GM19043 (cell line): ENCODE measurements around the gene TFAP2E.

Source experiments
- ATAC-seq: cut with Tn5 transposase; IDR thresholded peaks from one replicate; pipeline ENCODE4 v1.9.1; 2021; ENCODE audit warnings: low read depth; ENCODE audit not compliant: unreplicated experiment

Gene TFAP2E

DNA sequence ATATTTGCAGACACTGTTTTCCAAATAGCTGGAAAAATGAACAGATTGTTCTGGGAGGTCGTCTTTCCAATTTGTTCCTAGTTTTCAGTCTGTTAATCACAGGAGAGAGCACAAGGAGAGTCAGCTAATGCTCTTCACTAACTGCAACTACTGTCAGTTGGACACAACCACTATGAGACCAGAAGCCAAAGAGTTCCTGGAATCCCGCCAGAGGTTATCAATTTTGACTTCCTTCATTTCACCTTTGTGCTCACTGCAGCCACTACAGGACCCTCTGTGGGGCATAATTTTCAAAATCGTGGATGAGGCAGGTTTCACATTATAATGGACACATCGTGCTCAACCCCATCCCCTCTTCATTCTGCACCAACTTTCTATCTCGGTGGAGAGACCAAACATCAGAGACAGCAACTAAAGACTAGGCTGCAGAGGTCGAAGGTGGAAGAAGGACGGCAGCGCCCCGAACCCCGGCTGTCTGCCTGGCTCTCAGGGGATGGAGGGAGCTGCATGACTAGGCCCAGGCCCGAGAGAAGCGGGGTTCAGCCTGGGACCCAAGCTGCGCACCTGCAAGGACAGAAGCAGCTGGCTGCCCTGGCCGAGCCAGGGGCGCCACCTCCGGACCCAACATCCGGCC, 16.5 kb upstream of the TFAP2E start:
- no peak for ATAC-seq

GRCh38 chr1:35557118-35557610, 15.9 kb upstream of the TFAP2E start, which contains the start of gene KIAA0319L:
KIAA0319L (minus strand) TSS chr1:35557403; CDS start chr1:35554491, 2,912 bp downstream.
- peak; percentile 75 for ATAC-seq

- ATAC-seq, result peak; percentile 86
Observed at GRCh38 chr1:35557611-35558373, 15.3 kb upstream of the TFAP2E start, which contains the start of gene NCDN. NCDN (plus strand) TSS chr1:35557799; CDS start chr1:35558191, 392 bp downstream.

GRCh38 chr1:35558374-35559316, 14.5 kb upstream of the TFAP2E start:
- no peak for ATAC-seq

- no peak for ATAC-seq
Observed at GRCh38 chr1:35559317-35559944, 13.7 kb upstream of the TFAP2E start.

DNA sequence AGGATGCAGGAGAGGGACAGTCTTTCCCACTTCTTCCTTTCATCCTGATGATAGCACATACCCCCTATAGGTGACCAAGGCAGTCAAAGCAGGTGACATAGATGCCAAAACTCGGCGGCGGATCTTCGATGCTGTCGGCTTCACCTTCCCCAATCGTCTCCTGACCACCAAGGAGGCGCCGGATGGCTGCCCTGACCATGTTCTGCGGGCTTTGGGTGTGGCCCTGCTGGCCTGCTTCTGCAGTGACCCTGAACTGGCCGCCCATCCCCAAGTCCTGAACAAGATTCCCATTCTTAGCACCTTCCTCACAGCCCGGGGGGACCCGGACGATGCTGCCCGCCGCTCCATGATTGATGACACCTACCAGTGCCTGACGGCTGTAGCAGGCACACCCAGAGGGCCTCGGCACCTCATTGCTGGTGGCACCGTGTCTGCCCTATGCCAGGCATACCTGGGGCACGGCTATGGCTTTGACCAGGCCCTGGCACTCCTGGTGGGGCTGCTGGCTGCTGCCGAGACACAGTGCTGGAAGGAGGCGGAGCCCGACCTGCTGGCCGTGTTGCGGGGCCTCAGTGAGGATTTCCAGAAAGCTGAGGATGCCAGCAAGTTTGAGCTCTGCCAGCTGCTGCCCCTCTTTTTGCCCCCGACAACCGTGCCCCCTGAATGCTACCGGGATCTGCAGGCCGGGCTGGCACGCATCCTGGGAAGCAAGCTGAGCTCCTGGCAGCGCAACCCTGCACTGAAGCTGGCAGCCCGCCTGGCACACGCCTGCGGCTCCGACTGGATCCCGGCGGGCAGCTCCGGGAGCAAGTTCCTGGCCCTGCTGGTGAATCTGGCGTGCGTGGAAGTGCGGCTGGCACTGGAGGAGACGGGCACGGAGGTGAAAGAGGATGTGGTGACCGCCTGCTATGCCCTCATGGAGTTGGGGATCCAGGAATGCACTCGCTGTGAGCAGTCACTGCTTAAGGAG, 12.6 kb upstream of the TFAP2E start:
- ATAC-seq, result no peak

DNA sequence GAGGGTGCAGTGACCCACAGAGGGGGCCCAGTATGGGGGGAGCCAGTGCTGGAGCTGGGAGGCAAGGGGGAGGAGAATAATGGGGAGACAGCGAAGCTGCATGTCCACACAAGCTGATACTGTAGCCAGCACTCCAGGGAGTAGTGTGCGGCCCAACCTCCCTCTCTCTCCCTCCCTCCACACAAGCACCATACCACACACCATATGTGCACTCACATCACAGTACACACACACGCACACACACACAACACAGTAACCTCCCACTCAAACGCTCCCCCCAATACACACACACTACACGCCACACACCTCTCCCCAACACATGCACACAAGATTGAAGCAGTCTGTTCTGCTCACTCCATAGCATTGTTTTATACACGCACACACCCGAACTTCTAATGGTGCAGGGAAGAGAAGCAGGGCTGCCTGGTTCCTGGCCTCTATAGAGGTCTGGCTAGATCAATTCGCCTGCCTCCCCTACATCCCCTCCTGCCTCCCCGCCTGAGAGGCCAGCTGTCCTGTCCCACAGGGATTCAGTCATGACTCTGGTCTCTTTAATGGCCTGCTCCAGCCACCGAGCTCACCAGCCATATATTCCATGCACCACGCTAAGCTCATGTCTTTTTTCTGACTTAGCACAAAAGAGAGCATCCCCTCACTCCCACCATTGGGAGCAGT, 11.7 kb upstream of the TFAP2E start:
- ATAC-seq, result no peak

DNA sequence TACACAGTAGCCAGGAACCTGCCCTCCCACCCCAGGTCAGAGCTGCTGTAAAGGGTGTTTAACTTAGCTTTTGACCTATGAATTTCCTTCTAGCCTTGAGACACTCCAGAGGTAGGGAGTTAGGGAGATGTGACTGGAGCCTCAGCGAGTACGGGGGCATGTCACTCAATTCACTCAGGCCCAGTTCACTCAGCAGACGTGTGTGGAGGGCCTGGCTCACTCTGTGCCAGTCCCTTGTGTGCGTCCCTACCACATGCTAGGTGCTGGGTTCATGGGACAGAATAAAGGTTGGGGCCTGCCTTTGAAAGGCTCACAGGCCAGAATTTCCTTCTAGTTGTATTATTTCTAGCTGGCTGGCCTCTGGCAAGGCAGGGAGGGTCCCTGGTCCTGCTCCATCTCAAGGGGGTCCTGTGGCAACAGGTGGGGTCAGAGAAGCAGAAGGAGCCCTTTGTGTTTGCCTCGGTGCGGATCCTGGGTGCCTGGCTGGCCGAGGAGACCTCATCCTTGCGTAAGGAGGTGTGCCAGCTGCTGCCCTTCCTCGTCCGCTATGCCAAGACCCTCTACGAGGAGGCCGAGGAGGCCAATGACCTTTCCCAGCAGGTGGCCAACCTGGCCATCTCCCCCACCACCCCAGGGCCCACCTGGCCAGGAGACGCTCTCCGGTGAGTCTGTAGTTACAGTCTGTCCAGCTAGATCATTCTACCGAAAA, 11.0 kb upstream of the TFAP2E start:
- ATAC-seq, result no peak

- ATAC-seq, result no peak
Observed at GRCh38 chr1:35563166-35563565, 9.9 kb upstream of the TFAP2E start.

DNA sequence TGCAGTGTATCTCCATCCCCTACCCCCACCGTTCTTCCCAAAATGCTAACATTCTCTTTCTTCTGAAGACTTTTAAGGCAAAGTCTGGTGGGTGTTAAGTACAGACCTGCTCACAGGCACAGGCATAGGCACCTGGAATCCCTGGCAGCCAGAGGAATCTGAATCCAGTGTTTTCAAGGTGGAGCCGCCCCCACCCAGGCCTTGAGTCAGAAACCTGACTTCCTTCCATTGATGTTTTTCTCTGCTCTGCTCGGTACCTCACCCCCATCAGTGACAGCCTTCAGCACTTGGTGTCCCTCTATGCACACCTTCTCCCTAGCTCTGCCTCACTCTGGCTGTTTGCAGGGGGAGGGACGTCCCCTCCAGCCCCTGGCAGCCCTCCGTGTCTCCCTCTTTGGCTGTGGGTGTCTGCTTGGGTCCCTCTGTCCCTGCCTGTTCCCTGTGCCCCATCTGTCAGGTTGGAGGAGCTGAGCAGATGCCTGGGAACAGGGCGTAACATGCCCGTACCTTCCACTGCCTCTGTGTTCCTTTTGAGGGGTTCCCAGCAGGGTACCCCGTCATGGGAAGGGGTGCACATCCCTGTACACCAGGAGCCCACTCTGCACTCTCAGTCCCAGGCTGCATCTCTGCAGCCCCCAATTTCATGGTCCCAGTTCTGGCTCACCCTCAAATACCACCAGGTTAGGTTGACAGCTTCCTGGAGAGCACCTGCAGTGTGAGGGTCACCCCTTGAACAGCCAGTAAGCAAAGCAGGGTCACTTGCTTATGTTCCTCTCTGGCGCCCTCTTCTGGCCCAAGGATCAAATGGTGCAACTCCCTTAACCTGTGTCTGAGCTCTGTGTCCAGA, 8.9 kb upstream of the TFAP2E start:
- ATAC-seq, result no peak

GRCh38 chr1:35564884-35565741, 8.0 kb upstream of the TFAP2E start:
- no peak for ATAC-seq

GRCh38 chr1:35565742-35566133, 7.4 kb upstream of the TFAP2E start:
- ATAC-seq, result no peak

DNA sequence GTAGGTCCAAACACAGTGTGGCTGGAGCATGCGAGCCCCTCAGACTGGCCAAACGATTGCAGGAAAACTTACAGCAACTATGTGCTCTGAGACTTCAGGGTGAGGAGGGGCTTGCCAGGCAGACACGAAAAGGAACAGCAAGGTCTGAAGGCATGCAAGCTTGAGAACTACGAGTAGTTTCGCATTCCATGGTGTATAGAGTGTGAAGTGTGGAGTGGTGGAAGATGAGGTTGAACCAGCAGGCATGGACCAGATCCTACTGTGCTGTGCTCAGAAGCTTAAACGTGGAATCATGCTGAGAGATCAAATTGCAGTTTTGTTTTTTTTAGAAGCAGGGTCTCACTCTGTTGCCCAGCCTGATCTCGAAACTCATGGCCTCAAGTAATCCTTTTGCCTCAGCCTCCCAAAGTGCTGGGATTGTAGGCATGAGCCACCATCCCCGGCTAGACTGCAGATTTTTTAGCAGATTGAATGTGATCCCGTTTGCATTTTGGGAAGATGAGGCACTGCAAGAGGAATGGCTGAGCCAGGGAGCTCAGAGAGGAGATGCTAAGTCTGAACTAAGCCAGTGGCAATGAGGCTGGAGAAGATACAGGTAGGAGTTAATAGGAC, 5.1 kb upstream of the TFAP2E start:
- ATAC-seq, result no peak

GRCh38 chr1:35568975-35569395, 4.1 kb upstream of the TFAP2E start:
- no peak for ATAC-seq

- no peak for ATAC-seq
Observed at GRCh38 chr1:35569936-35570335, 3.2 kb upstream of the TFAP2E start.
